Thyroid gland (tissue), 4 donors: ENCODE results near the gene CPNE4. TPM values are rescaled to one million over a fixed set of nuclear protein-coding genes. Genes with fewer than 3 reads are reported as not detected.
A peak's percentile ranks its signal among the peaks of the same experiment; 100 is the strongest.

ENCODE experiments used
- DNase-seq, 2 donors: peaks; one replicate each; pipeline ENCODE4 v3.0.0-alpha.2; 2019
- H3K27ac ChIP-seq, 3 donors: fragments of 200-600 bp; sonication (generic); 1 replicate in 2 of 3; 2 replicates in 1 of 3; pipeline ENCODE4 v1.5.1; 2016 to 2019; ENCODE audit warnings: mild to moderate bottlenecking in 1 of 3, moderate library complexity in 1 of 3
- H3K27me3 ChIP-seq: fragments of 200-600 bp; sonication (generic); one replicate; pipeline ENCODE4 v1.5.1; 2019
- H3K36me3 ChIP-seq, 2 donors: fragments of 200-600 bp; sonication (generic); one replicate each; pipeline ENCODE4 v1.5.1; 2016 to 2019
- H3K4me1 ChIP-seq, 2 donors: fragments of 200-600 bp; sonication (generic); one replicate each; pipeline ENCODE4 v1.5.1; 2017 to 2019
- H3K4me3 ChIP-seq, 3 donors: fragments of 200-600 bp; sonication (generic); replicated peaks in 1 of 3; 1 replicate in 2 of 3; 2 replicates in 1 of 3; pipeline ENCODE4 v1.5.1; 2016; ENCODE audit warnings: mild to moderate bottlenecking in 1 of 3
- H3K9me3 ChIP-seq: fragments of 200-600 bp; sonication (generic); one replicate; pipeline ENCODE4 v1.5.1; 2017
- POLR2A ChIP-seq, 2 donors: fragments of 450-650 bp; IDR thresholded peaks; one replicate each; pipeline ENCODE4 v1.6.1; 2017; ENCODE audit warnings: antibody characterized with exemption in 2 of 2, mild to moderate bottlenecking in 2 of 2, moderate library complexity in 1 of 2
- WGBS, 2 donors: methylation state at CpG; one replicate each; pipeline ENCODE4 v1.1.5; 2017; 5-methylcytosine and 5-hydroxymethylcytosine counted together
- intact Hi-C: fragments of 100-400 bp; cut with DNase I; formaldehyde crosslinking; loops from one replicate; pipeline ENCODE4 v1.15.1; 2023
- total RNA-seq, 4 donors: library from RNA; depleted of rRNA; stranded (reverse); fragments of >200 nt; gene quantifications; one replicate each; pipeline ENCODE4 v1.2.3, GENCODE V29; 2016
- TF ChIP-seq, protein P1 (sequence below), 6 experiments: fragments of 200-600 bp in 3 of 6; fragments of 450-650 bp in 3 of 6; sonication (generic) in 3 of 6; IDR thresholded peaks; one replicate each; pipeline ENCODE4 v1.5.1; 2016 to 2019; ENCODE audit warnings: antibody characterized with exemption in 6 of 6, mild to moderate bottlenecking in 2 of 6, inconsistent platforms in 1 of 6, moderate library complexity in 1 of 6

CPNE4 gene
- total RNA-seq, 4 donors from 2014 or later = not detected

GRCh38 chr3:131739211-131739610 is 295.6 kb downstream of the CPNE4 start:
- WGBS, 2 donors = 50 to 71% methylated on average over 1 of the region's 1 CpG
- intact Hi-C loops = no loop called here
- no peak for TF ChIP-seq POLR2A (IDR thresholded peaks at IDR 0.05)
- TF ChIP-seq, protein P1, sequence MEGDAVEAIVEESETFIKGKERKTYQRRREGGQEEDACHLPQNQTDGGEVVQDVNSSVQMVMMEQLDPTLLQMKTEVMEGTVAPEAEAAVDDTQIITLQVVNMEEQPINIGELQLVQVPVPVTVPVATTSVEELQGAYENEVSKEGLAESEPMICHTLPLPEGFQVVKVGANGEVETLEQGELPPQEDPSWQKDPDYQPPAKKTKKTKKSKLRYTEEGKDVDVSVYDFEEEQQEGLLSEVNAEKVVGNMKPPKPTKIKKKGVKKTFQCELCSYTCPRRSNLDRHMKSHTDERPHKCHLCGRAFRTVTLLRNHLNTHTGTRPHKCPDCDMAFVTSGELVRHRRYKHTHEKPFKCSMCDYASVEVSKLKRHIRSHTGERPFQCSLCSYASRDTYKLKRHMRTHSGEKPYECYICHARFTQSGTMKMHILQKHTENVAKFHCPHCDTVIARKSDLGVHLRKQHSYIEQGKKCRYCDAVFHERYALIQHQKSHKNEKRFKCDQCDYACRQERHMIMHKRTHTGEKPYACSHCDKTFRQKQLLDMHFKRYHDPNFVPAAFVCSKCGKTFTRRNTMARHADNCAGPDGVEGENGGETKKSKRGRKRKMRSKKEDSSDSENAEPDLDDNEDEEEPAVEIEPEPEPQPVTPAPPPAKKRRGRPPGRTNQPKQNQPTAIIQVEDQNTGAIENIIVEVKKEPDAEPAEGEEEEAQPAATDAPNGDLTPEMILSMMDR (IDR thresholded peaks at IDR 0.05) = no peak
- no peaks in the 10 kb centered on the region for H3K36me3 ChIP-seq
- H3K4me1 ChIP-seq = peaks cover 0 to 9% of the 10 kb centered on the region in 2 donors
- DNase-seq = no peak
- no peak overlapping the region for H3K27ac ChIP-seq
- H3K9me3 ChIP-seq = no peaks in the 10 kb centered on the region
- H3K27me3 ChIP-seq = no peaks in the 10 kb centered on the region
- no peak overlapping the region for H3K4me3 ChIP-seq

GRCh38 chr3:131738095-131738494 is 296.7 kb downstream of the CPNE4 start:
- WGBS, 2 donors = 35 to 62% methylated on average over 2 of the region's 2 CpGs
- intact Hi-C loops = no loop called here
- TF ChIP-seq, protein P1 (IDR thresholded peaks at IDR 0.05) = no peak
- TF ChIP-seq POLR2A (IDR thresholded peaks at IDR 0.05) = no peak
- Histone ChIP-seq H3K4me3 (no peak overlapping the region), H3K27me3 (no peaks in the 10 kb centered on the region), H3K9me3 (no peaks in the 10 kb centered on the region), H3K27ac (no peak overlapping the region), H3K36me3 (no peaks in the 10 kb centered on the region), H3K4me1 (peaks cover 8 to 17% of the 10 kb centered on the region in 2 donors)
- DNase-seq = no peak

DNA sequence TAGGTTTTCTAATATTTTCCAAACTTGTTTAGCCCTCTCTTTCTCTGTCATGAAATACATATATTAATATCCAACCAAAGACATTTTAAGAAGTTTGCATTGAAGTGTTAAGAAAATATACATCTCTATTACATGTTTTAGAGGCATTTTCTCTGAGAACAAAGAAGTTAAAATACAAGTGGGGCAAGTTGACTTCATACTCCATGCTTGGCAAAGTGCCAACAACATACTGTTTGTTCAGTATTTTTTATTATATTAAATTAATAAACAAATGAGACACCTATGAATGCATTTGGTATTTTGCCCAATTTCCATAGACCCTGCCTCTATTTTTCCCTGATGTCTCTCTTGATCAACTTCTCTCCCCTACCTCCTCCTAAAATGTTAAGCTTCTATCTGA is 299.3 kb downstream of the CPNE4 start:
- Histone ChIP-seq H3K36me3 (no peaks in the 10 kb centered on the region), H3K27me3 (no peaks in the 10 kb centered on the region), H3K27ac (no peak overlapping the region), H3K4me3 (no peak overlapping the region), H3K9me3 (no peaks in the 10 kb centered on the region), H3K4me1 (peaks cover 13 to 17% of the 10 kb centered on the region in 2 donors)
- TF ChIP-seq, protein P1 (IDR thresholded peaks at IDR 0.05) = no peak
- TF ChIP-seq POLR2A (IDR thresholded peaks at IDR 0.05) = no peak
- intact Hi-C loops = no loop called here
- DNase-seq = no peak

- Histone ChIP-seq H3K27ac (no peak overlapping the region), H3K9me3 (no peaks in the 10 kb centered on the region), H3K27me3 (no peaks in the 10 kb centered on the region), H3K4me3 (no peak overlapping the region), H3K4me1 (peaks cover 13 to 17% of the 10 kb centered on the region in 2 donors), H3K36me3 (no peaks in the 10 kb centered on the region)
- intact Hi-C loops = no loop called here
- DNase-seq = no peak
- TF ChIP-seq, protein P1 (IDR thresholded peaks at IDR 0.05) = no peak
- no peak for TF ChIP-seq POLR2A (IDR thresholded peaks at IDR 0.05)
These were observed 299.7 kb downstream of the CPNE4 start for GRCh38 chr3:131735116-131735515.

GRCh38 chr3:131733086-131733841 is 301.6 kb downstream of the CPNE4 start:
- 24 to 36% methylated on average over 5 of the region's 5 CpGs for WGBS, 2 donors
- Histone ChIP-seq H3K36me3 (no peaks in the 10 kb centered on the region), H3K9me3 (no peaks in the 10 kb centered on the region), H3K4me3 (no peak overlapping the region), H3K27ac (peak overlapping the region; percentile 14 to 60 (median 58)), H3K27me3 (no peaks in the 10 kb centered on the region), H3K4me1 (peaks cover 13 to 17% of the 10 kb centered on the region in 2 donors)
- peak; percentile 36 to 40 for DNase-seq
- TF ChIP-seq, protein P1 (IDR thresholded peaks at IDR 0.05) = no peak
- no peak for TF ChIP-seq POLR2A (IDR thresholded peaks at IDR 0.05)
- intact Hi-C loops = no loop called here
